GM23338 (cell line): ENCODE results near the gene INCA1. TPM values are rescaled to one million over a fixed set of nuclear protein-coding genes. Genes with fewer than 3 reads are reported as not detected.

Source experiments
- ATAC-seq: fragments of 200-7000 bp; cut with Tn5 transposase; 3 replicates; pipeline ENCODE4 v1.9.1; 2020
- DNase-seq: peaks from one replicate; pipeline ENCODE4 v3.0.0-alpha.2; 2015; ENCODE audit warnings: low spot score
- H2AFZ ChIP-seq: fragments of 200-600 bp; sonication (generic); 2 replicates; pipeline ENCODE4 v1.8.0; 2016; ENCODE audit warnings: antibody characterized with exemption, mild to moderate bottlenecking, moderate library complexity
- H3F3A ChIP-seq: fragments of 200-600 bp; sonication (generic); replicated peaks from 2 replicates; pipeline ENCODE4 v1.8.0; 2017; ENCODE audit warnings: antibody characterized with exemption, mixed run types, low read depth
- H3K27ac ChIP-seq: fragments of 200-600 bp; sonication (generic); 2 replicates; pipeline ENCODE4 v1.6.1; 2016; ENCODE audit warnings: low read depth
- H3K27me3 ChIP-seq: fragments of 200-600 bp; sonication (generic); 2 replicates; pipeline ENCODE4 v1.8.0; 2016; ENCODE audit warnings: mild to moderate bottlenecking, mixed run types, moderate library complexity; ENCODE audit not compliant: insufficient read depth
- H3K36me3 ChIP-seq: fragments of 200-600 bp; sonication (generic); 2 replicates; pipeline ENCODE4 v1.8.0; 2016; ENCODE audit warnings: mild to moderate bottlenecking; ENCODE audit not compliant: insufficient read depth
- H3K4me1 ChIP-seq: fragments of 200-600 bp; sonication (generic); 2 replicates; pipeline ENCODE4 v1.8.0; 2016; ENCODE audit warnings: mild to moderate bottlenecking, moderate library complexity; ENCODE audit not compliant: insufficient read depth
- H3K4me2 ChIP-seq: fragments of 200-600 bp; sonication (generic); 2 replicates; pipeline ENCODE4 v1.7.1; 2017; ENCODE audit warnings: mixed run types
- H3K4me3 ChIP-seq: fragments of 200-600 bp; sonication (generic); 2 replicates; pipeline ENCODE4 v1.6.1; 2016; ENCODE audit warnings: mixed run types
- H3K79me2 ChIP-seq: fragments of 200-600 bp; sonication (generic); replicated peaks from 2 replicates; pipeline ENCODE4 v1.8.0; 2017; ENCODE audit warnings: mild to moderate bottlenecking; ENCODE audit not compliant: insufficient read depth
- H3K9me2 ChIP-seq: fragments of 200-600 bp; sonication (generic); 2 replicates; pipeline ENCODE4 v1.8.0; 2017; ENCODE audit not compliant: insufficient read depth
- H4K20me1 ChIP-seq: fragments of 200-600 bp; sonication (generic); replicated peaks from 2 replicates; pipeline ENCODE4 v1.8.0; 2017; ENCODE audit warnings: mild to moderate bottlenecking; ENCODE audit not compliant: insufficient read depth
- H3K27ac Mint-ChIP-seq: 2 replicates; pipeline ENCODE4 v1.8.0; 2020; ENCODE audit warnings: inconsistent platforms, mild to moderate bottlenecking, moderate library complexity, mixed read lengths
- H3K27me3 Mint-ChIP-seq: 3 replicates; pipeline ENCODE4 v1.8.0; 2022; ENCODE audit warnings: low read depth, mild to moderate bottlenecking, moderate library complexity, mixed read lengths, inconsistent platforms; ENCODE audit not compliant: insufficient read depth, poor library complexity
- H3K36me3 Mint-ChIP-seq: 3 replicates; pipeline ENCODE4 v1.8.0; 2021; ENCODE audit warnings: low read depth, mild to moderate bottlenecking, inconsistent platforms, moderate library complexity, mixed read lengths
- H3K4me1 Mint-ChIP-seq: 3 replicates; pipeline ENCODE4 v1.8.0; 2020; ENCODE audit warnings: mild to moderate bottlenecking, inconsistent platforms, mixed read lengths
- H3K4me3 Mint-ChIP-seq: 3 replicates; pipeline ENCODE4 v1.8.0; 2021; ENCODE audit warnings: moderate library complexity, mild to moderate bottlenecking, inconsistent platforms, mixed read lengths
- H3K9me3 Mint-ChIP-seq: 3 replicates; pipeline ENCODE4 v1.8.0; 2020; ENCODE audit warnings: moderate library complexity, mild to moderate bottlenecking, inconsistent platforms, mixed read lengths
- CREB1 ChIP-seq: fragments of 250-450 bp; sonication (Bioruptor Pico); IDR thresholded peaks from 2 replicates; pipeline ENCODE4 v1.5.0; 2020; ENCODE audit warnings: low read depth, mild to moderate bottlenecking, moderate library complexity
- CTCF ChIP-seq, 2 experiments: fragments of 200-600 bp in 1 of 2; sonication (generic) in 1 of 2; conservative IDR thresholded peaks; 2 replicates each; pipeline versions ENCODE4 v1.5.1 to v1.6.1; 2016 to 2017; ENCODE audit warnings: antibody characterized with exemption in 2 of 2, low read depth in 2 of 2, mild to moderate bottlenecking in 2 of 2, moderate library complexity in 1 of 2
- EZH2 ChIP-seq: fragments of 200-600 bp; sonication (generic); IDR thresholded peaks from one replicate; pipeline ENCODE4 v1.8.0; 2017; ENCODE audit warnings: antibody characterized with exemption, mild to moderate bottlenecking, low read depth; ENCODE audit not compliant: unreplicated experiment
- EZH2phosphoT487 ChIP-seq: fragments of 200-600 bp; sonication (generic); IDR thresholded peaks from one replicate; pipeline ENCODE4 v1.8.1; 2018; ENCODE audit warnings: antibody characterized with exemption; ENCODE audit not compliant: unreplicated experiment
- JUNB ChIP-seq: IDR thresholded peaks from one replicate; pipeline ENCODE4 v1.6.1; 2016; ENCODE audit warnings: antibody characterized with exemption; ENCODE audit not compliant: unreplicated experiment
- NANOG ChIP-seq: IDR thresholded peaks from 2 replicates; pipeline ENCODE4 v1.6.1; 2016; ENCODE audit warnings: antibody characterized with exemption, borderline replicate concordance
- POLR2AphosphoS5 ChIP-seq: IDR thresholded peaks from 2 replicates; pipeline ENCODE4 v1.6.1; 2016; ENCODE audit warnings: antibody characterized with exemption, low read depth
- REST ChIP-seq: IDR thresholded peaks from one replicate; pipeline ENCODE4 v1.6.1; 2018; ENCODE audit warnings: antibody characterized with exemption; ENCODE audit not compliant: unreplicated experiment
- STAT1 ChIP-seq: IDR thresholded peaks from one replicate; pipeline ENCODE4 v1.6.1; 2016; ENCODE audit warnings: antibody characterized with exemption; ENCODE audit not compliant: unreplicated experiment
- ZNF114 ChIP-seq: fragments of 250-450 bp; sonication (Bioruptor Pico); IDR thresholded peaks from 2 replicates; pipeline ENCODE4 v1.5.0; 2020; ENCODE audit warnings: mild to moderate bottlenecking, moderate library complexity
- ZNF331 ChIP-seq: fragments of 250-450 bp; sonication (Bioruptor Pico); IDR thresholded peaks from 2 replicates; pipeline ENCODE4 v1.5.0; 2020; ENCODE audit warnings: low read depth, mild to moderate bottlenecking, moderate library complexity
- ZNF462 ChIP-seq: fragments of 250-450 bp; sonication (Bioruptor Pico); IDR thresholded peaks from 2 replicates; pipeline ENCODE4 v1.5.0; 2020; ENCODE audit warnings: mild to moderate bottlenecking, moderate library complexity
- polyA plus RNA-seq: library from polyadenylated mRNA; unstranded; fragments of >200 nt; fragmentation: Nextera tagmentation; extraction: Ambion mirVana; gene quantifications from 2 replicates; pipeline ENCODE4 v1.2.1, GENCODE V29; 2016
- total RNA-seq: library from RNA; depleted of rRNA; stranded (reverse); fragments of >200 nt; shearing (Covaris generic); gene quantifications from 2 replicates; pipeline ENCODE4 v1.2.3, GENCODE V29; 2014
- TF ChIP-seq, protein P1 (sequence below): IDR thresholded peaks from 2 replicates; pipeline ENCODE4 v1.6.1; 2016; ENCODE audit warnings: antibody characterized with exemption

The INCA1 gene
- total and polyA plus RNA-seq, 2 experiments from 2014 or later: 1.3 TPM; not detected in 1

DNA sequence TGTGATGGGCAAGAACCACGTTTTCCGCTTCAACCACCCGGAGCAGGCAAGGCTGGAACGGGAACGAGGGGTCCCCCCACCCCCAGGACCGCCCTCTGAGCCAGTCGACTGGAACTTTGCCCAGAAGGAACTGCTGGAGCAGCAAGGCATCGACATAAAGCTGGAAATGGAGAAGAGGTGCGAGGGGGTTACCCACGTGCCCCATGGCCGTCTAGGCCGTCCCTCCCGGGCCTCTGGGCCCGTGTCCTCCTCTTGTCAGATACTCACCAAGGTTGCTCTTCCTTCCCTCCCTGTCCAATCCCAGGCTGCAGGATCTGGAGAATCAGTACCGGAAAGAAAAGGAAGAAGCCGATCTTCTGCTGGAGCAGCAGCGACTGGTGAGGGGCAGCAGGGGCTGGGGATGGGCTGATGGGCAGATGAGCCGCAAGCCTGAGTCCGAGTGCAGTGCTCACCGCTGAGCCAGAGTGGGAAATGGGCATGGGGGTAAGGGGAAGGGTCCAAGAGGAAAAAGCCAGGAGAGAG, 23.2 kb upstream of the INCA1 start:
- ATAC-seq (no peak), DNase-seq (no peak)
- no peaks in the 10 kb centered on the region for H3K4me1 ChIP-seq
- H3K9me2 ChIP-seq: no peaks in the 10 kb centered on the region
- H2AFZ ChIP-seq: no peak overlapping the region
- Mint-ChIP-seq H3K36me3 (peaks cover 53% of the 10 kb centered on the region), H3K27me3 (peaks cover 2% of the 10 kb centered on the region), H3K4me3 (no peak overlapping the region), H3K27ac (no peak overlapping the region), H3K4me1 (no peaks in the 10 kb centered on the region), H3K9me3 (no peaks in the 10 kb centered on the region)
- no peak overlapping the region for H3K4me3 ChIP-seq
- H3K27me3 ChIP-seq: no peaks in the 10 kb centered on the region
- no peaks in the 10 kb centered on the region for H3K79me2 ChIP-seq
- no peaks in the 10 kb centered on the region for H3F3A ChIP-seq
- peaks cover 6% of the 10 kb centered on the region; the same call in 1 of the 2 replicates for H4K20me1 ChIP-seq
- TF ChIP-seq STAT1 (no peak), ZNF462 (CRISPR knock-in tag) (no peak), JUNB (no peak), CTCF (conservative IDR thresholded peaks at IDR 0.05; ENCODE audit: low read depth in 2 of 2) (no peak), CREB1 (CRISPR knock-in tag) (no peak), EZH2phosphoT487 (no peak), ZNF331 (CRISPR knock-in tag) (no peak), REST (no peak), POLR2AphosphoS5 (no peak), NANOG (no peak), ZNF114 (no peak), EZH2 (no peak)
- TF ChIP-seq, protein P1, sequence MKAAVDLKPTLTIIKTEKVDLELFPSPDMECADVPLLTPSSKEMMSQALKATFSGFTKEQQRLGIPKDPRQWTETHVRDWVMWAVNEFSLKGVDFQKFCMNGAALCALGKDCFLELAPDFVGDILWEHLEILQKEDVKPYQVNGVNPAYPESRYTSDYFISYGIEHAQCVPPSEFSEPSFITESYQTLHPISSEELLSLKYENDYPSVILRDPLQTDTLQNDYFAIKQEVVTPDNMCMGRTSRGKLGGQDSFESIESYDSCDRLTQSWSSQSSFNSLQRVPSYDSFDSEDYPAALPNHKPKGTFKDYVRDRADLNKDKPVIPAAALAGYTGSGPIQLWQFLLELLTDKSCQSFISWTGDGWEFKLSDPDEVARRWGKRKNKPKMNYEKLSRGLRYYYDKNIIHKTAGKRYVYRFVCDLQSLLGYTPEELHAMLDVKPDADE: no peak
- H3K4me2 ChIP-seq: no peak overlapping the region
- H3K36me3 ChIP-seq: peaks cover 12% of the 10 kb centered on the region
- H3K27ac ChIP-seq: no peak overlapping the region
